Measurements from ENCODE around the gene LRRK1.

DNA sequence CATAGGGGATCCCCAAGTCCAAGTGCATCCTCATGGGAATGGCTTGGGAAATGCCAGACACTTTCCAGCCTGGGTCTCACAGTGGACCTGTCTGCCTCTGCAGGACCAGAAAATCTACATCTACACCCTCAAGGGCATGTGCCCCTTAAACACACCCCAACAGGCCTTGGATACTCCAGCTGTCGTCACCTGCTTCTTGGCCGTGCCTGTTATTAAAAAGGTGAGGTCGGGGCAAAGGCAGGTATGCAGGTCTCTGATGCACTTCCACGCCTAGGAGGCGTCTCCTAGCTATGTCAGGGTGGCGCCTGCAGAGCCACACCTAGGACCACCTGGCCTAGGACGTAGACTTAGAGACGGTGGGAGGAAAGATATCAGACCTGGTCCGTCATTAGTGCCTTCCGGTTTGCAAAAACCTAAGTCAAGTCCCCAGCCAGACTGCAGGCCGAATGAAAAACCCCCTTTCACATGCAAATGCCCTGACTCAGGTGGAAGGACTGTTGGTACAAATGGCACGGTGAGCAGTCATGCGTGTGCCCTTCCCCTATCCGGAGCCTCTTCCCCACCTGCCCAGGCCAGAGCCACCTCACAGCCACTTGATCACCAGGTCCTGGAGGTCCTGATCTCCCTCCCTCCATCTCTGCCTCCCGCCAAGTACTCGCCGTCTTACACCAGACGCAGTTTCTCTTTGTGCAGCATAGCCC is 143.5 kb downstream of the LRRK1 start:
- TF ChIP-seq, protein P1, sequence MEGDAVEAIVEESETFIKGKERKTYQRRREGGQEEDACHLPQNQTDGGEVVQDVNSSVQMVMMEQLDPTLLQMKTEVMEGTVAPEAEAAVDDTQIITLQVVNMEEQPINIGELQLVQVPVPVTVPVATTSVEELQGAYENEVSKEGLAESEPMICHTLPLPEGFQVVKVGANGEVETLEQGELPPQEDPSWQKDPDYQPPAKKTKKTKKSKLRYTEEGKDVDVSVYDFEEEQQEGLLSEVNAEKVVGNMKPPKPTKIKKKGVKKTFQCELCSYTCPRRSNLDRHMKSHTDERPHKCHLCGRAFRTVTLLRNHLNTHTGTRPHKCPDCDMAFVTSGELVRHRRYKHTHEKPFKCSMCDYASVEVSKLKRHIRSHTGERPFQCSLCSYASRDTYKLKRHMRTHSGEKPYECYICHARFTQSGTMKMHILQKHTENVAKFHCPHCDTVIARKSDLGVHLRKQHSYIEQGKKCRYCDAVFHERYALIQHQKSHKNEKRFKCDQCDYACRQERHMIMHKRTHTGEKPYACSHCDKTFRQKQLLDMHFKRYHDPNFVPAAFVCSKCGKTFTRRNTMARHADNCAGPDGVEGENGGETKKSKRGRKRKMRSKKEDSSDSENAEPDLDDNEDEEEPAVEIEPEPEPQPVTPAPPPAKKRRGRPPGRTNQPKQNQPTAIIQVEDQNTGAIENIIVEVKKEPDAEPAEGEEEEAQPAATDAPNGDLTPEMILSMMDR (IDR thresholded peaks at IDR 0.05) = no peak
- TF ChIP-seq POLR2AphosphoS5 (IDR thresholded peaks at IDR 0.05) (no peak), POLR2A (IDR thresholded peaks at IDR 0.05) (no peak)
